ENCODE measurements around the gene AEBP2.

GRCh38 chr12:19447386-19447785 lies 8.1 kb downstream of the AEBP2 start:
- no peak for TF ChIP-seq POLR2A (IDR thresholded peaks at IDR 0.05; ENCODE audit: low read length)
- TF ChIP-seq GATA1 (IDR thresholded peaks at IDR 0.05; ENCODE audit: low read depth, low read length), result no peak
